Chondrocyte (in vitro differentiated cells): ENCODE data around the gene LBHD2. TPM values are rescaled to one million over a fixed set of nuclear protein-coding genes. Genes with fewer than 3 reads are reported as not detected.

Experiments
- DNase-seq: peaks from one replicate; pipeline ENCODE4 v3.0.0; 2021; ENCODE audit warnings: mixed read lengths, low spot score
- H3K27ac Mint-ChIP-seq: one replicate; pipeline ENCODE4 v1.8.0; 2021; ENCODE audit warnings: mild to moderate bottlenecking, moderate library complexity, mixed read lengths; ENCODE audit not compliant: unreplicated experiment
- H3K27me3 Mint-ChIP-seq: 2 replicates; pipeline ENCODE4 v1.8.0; 2021; ENCODE audit warnings: low read depth, mixed read lengths
- H3K36me3 Mint-ChIP-seq: 2 replicates; pipeline ENCODE4 v1.8.0; 2021; ENCODE audit warnings: low read depth, mixed read lengths
- H3K4me1 Mint-ChIP-seq: 2 replicates; pipeline ENCODE4 v1.8.0; 2021; ENCODE audit warnings: low read depth, mild to moderate bottlenecking, mixed read lengths
- H3K4me3 Mint-ChIP-seq: one replicate; pipeline ENCODE4 v1.8.0; 2021; ENCODE audit warnings: mild to moderate bottlenecking, moderate library complexity, mixed read lengths; ENCODE audit not compliant: unreplicated experiment
- H3K9me3 Mint-ChIP-seq: 2 replicates; pipeline ENCODE4 v1.8.0; 2021; ENCODE audit warnings: low read depth, mixed read lengths
- CTCF ChIP-seq: fragments of 200-600 bp; sonication (generic); IDR thresholded peaks from 2 replicates; pipeline ENCODE4 v1.5.0; 2021; ENCODE audit warnings: antibody characterized with exemption, mild to moderate bottlenecking, moderate library complexity
- total RNA-seq: library from RNA; stranded (reverse); gene quantifications from 3 replicates; pipeline ENCODE4 v1.2.1, GENCODE V29; 2021

LBHD2 gene
- total RNA-seq, 1 donor from 2014 or later, result not detected

GRCh38 chr14:103094406-103095209 lies 10.6 kb downstream of the LBHD2 start, which contains the start of gene EXOC3L4:
EXOC3L4 (plus strand) TSS chr14:103094725; CDS start chr14:103100220, 5,495 bp downstream.
- Mint-ChIP-seq H3K4me3 (no peak within 1 kb of the TSS), H3K27ac (peak within 1 kb of the TSS; percentile 45), H3K4me1 (no peaks in the 10 kb centered on the region), H3K27me3 (peaks cover 5% of the 10 kb centered on the region), H3K9me3 (no peaks in the 10 kb centered on the region), H3K36me3 (no peaks in the 10 kb centered on the region)
- DNase-seq, result no peak
- no peak for TF ChIP-seq CTCF

GRCh38 chr14:103095210-103095778 lies 11.3 kb downstream of the LBHD2 start:
- no peak for TF ChIP-seq CTCF
- H3K9me3 Mint-ChIP-seq, result no peaks in the 10 kb centered on the region
- no peaks in the 10 kb centered on the region for H3K4me1 Mint-ChIP-seq
- no peak overlapping the region for H3K4me3 Mint-ChIP-seq
- no peak overlapping the region for H3K27ac Mint-ChIP-seq
- no peaks in the 10 kb centered on the region for H3K36me3 Mint-ChIP-seq
- peaks cover 5% of the 10 kb centered on the region for H3K27me3 Mint-ChIP-seq
- no peak for DNase-seq

- no peaks in the 10 kb centered on the region for H3K36me3 Mint-ChIP-seq
- no peak overlapping the region for H3K27ac Mint-ChIP-seq
- H3K27me3 Mint-ChIP-seq, result peaks cover 5% of the 10 kb centered on the region
- H3K4me3 Mint-ChIP-seq, result no peak overlapping the region
- no peaks in the 10 kb centered on the region for H3K9me3 Mint-ChIP-seq
- TF ChIP-seq CTCF, result no peak
- DNase-seq, result no peak
- H3K4me1 Mint-ChIP-seq, result no peaks in the 10 kb centered on the region
Observed at GRCh38 chr14:103096387-103096786, 12.4 kb downstream of the LBHD2 start.

- no peak for TF ChIP-seq CTCF
- H3K4me1 Mint-ChIP-seq, result no peaks in the 10 kb centered on the region
- DNase-seq, result no peak
- H3K36me3 Mint-ChIP-seq, result no peaks in the 10 kb centered on the region
- H3K27ac Mint-ChIP-seq, result no peak overlapping the region
- no peak overlapping the region for H3K4me3 Mint-ChIP-seq
- H3K27me3 Mint-ChIP-seq, result peaks cover 5% of the 10 kb centered on the region
- no peaks in the 10 kb centered on the region for H3K9me3 Mint-ChIP-seq
Observed at GRCh38 chr14:103097244-103097993, 13.4 kb downstream of the LBHD2 start.
